ENCODE measurements around the gene PLOD3.

- TF ChIP-seq, protein P1, sequence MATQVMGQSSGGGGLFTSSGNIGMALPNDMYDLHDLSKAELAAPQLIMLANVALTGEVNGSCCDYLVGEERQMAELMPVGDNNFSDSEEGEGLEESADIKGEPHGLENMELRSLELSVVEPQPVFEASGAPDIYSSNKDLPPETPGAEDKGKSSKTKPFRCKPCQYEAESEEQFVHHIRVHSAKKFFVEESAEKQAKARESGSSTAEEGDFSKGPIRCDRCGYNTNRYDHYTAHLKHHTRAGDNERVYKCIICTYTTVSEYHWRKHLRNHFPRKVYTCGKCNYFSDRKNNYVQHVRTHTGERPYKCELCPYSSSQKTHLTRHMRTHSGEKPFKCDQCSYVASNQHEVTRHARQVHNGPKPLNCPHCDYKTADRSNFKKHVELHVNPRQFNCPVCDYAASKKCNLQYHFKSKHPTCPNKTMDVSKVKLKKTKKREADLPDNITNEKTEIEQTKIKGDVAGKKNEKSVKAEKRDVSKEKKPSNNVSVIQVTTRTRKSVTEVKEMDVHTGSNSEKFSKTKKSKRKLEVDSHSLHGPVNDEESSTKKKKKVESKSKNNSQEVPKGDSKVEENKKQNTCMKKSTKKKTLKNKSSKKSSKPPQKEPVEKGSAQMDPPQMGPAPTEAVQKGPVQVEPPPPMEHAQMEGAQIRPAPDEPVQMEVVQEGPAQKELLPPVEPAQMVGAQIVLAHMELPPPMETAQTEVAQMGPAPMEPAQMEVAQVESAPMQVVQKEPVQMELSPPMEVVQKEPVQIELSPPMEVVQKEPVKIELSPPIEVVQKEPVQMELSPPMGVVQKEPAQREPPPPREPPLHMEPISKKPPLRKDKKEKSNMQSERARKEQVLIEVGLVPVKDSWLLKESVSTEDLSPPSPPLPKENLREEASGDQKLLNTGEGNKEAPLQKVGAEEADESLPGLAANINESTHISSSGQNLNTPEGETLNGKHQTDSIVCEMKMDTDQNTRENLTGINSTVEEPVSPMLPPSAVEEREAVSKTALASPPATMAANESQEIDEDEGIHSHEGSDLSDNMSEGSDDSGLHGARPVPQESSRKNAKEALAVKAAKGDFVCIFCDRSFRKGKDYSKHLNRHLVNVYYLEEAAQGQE (IDR thresholded peaks at IDR 0.05; ENCODE audit: low read depth): no peak
- TF ChIP-seq YY1 (IDR thresholded peaks at IDR 0.05; ENCODE audit: low read depth) (no peak), EP300 (IDR thresholded peaks at IDR 0.05; ENCODE audit: borderline replicate concordance) (no peak), TAF1 (IDR thresholded peaks at IDR 0.05; ENCODE audit: low read depth) (no peak), RAD21 (IDR thresholded peaks at IDR 0.05; ENCODE audit: low read depth) (no peak), CEBPB (IDR thresholded peaks at IDR 0.05) (no peak), TEAD4 (IDR thresholded peaks at IDR 0.05) (no peak), NFIC (IDR thresholded peaks at IDR 0.05) (no peak), TCF12 (IDR thresholded peaks at IDR 0.05; ENCODE audit: low read depth) (no peak)
- TF ChIP-seq, protein P2, sequence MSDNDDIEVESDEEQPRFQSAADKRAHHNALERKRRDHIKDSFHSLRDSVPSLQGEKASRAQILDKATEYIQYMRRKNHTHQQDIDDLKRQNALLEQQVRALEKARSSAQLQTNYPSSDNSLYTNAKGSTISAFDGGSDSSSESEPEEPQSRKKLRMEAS (IDR thresholded peaks at IDR 0.05): no peak
Observed at GRCh38 chr7:101212014-101212413, 5.4 kb downstream of the PLOD3 start.
